GM21360 (cell line): Measurements from ENCODE around the gene USP48.
A peak's percentile ranks its signal among the peaks of the same experiment; 100 is the strongest.
"Not testable (repeated sequence)": the region's sequence is repeated elsewhere in the genome, so short reads cannot be mapped to it uniquely, and the experiment has no call there.

Experiments used
- ATAC-seq: cut with Tn5 transposase; IDR thresholded peaks from one replicate; pipeline ENCODE4 v1.9.1; 2021; ENCODE audit warnings: mild to moderate bottlenecking, moderate library complexity; ENCODE audit not compliant: unreplicated experiment

Gene USP48

DNA sequence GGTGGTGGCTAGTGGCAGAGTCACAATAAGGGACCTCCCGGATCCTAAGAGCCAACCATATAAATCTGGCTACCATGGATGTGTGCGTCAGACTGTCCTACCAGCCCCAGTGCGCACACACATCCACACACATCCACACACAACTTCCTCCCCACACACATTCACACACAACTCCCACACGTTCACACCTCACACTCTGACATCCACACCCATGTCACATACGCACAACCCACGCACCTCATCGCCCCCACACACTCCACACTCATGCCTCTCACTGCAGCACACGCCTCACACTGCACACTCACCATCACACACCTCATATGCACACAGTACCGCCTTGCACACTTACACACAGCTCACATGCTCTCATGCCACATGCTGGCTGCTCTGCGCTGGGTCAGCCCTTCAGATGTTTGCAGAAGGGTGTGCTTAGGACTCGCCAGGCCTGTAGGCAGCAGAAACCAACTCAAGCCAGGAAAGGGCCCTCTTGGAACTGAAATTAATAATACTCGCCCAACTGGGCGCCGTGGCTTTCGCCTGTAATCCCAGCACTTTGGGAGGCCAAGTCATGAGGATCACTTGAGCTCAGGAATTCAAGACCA lies 32.1 kb upstream of the USP48 start:
- no peak for ATAC-seq

DNA sequence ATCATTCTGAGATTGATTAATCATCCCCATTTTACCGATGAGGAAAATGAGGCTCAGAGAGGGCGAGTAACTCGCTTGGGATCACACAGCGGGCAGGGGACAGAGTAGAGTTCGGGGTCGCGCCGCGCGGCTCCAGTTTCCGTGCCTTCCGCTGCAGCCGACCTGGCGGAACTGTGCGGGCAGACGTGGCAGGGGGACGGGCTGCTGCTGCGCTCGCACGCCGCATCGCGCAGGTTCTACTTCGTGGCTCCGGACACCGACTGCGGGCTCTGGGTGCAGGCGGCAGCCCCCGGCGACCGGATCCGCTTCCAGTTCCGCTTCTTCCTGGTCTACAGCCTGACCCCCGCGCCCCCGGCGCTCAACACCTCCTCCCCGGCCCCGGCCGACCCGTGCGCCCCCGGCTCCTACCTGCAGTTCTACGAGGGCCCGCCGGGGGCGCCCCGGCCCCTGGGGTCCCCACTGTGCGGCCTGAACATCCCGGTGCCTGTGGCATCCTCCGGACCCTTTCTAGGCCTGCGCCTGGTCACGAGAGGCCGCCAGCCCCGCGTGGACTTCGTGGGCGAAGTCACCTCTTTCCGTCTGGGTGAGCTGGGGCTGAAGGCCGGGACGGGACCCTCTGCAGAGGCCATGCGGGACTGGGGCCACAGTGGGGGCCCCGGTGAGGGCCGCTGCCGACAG lies 31.4 kb upstream of the USP48 start:
- ATAC-seq, result peak; percentile 57

GRCh38 chr1:21813542-21813941 lies 30.6 kb upstream of the USP48 start:
- no peak for ATAC-seq

DNA sequence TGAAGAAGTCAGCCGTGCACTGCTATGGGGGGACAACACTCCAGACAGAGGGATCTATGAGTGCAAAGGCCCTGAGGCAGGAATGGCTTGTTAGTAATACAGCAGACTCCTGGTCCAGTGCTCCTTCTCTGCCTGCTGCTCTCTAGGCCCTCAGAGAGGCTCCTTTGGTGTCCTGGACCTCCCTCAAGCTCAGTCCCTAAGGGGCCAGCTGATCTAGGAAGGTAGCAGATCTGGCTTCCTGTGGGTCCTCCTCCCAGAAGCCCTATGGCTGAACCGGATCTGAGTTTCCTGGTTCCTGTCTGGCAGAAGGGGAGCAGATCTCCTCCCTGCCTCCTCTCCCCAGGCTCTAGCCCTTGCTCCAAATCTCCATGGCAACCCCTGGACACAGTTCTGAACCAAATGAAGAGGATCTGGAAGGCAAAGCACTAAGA lies 28.9 kb upstream of the USP48 start, which contains the start of gene LDLRAD2:
Gene LDLRAD2, plus strand, starts transcription at position 391 of the 431 bp plus-strand sequence. CDS start 187 bp downstream, outside the sequence.
- no peak for ATAC-seq

DNA sequence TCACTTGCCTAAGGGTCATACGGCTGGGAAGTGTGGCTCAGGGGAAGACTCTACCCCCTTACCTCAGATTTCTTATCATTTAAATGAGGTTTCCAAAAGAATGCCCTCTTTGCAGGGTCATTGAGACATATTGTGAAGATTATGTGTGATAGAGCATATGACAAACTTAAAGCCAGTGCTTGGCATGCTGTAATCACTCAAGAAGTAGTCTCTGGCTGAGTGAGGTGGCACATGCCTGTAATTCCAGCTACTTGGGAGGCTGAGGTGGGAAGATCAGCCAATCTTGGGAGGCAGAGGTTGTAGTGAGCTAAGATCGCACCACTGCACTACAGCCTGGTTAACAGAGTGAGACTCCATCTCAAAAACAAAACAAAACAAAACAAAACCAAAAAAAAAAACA lies 21.6 kb upstream of the USP48 start:
- ATAC-seq, result no peak

DNA sequence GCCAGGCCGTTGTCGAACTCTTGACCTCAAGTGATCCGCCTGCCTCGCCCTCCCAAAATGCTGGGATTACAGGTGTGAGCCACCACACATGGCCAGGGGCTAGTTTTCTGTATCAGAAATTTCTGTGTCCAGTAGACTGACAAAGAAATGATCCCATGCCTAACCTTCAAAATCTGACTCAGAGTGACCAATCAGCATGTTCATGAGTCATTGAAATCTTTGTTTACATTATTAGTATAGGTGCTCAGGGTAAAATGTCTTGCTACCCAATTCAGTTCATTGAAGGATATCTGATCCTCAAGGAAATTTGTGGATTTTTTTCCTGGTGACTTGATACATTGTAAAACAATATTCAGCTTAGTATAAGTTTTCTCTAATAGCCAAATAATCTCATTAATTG lies 18.2 kb upstream of the USP48 start:
- ATAC-seq, result no peak

DNA sequence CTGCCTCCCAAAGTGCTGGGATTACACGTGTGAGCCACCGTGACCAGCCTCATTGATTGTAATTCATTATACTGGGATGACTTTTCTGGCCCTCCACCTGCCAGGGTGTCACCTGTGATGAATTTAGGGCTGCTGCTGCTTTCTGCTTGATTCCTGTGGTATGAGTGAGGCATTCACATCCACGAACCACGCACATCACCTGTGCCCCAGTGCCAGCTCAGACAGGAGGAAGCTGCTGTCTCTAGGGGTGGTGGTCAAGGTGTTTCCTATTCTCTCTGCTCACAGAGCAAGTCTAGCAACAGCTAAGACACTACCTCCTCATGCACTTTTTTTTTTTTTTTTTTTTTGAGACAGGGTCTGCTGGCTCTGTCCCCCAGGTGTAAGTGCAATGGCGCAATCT lies 16.8 kb upstream of the USP48 start:
- ATAC-seq, result no peak

- ATAC-seq, result no peak
Measured at GRCh38 chr1:21795075-21795474, 12.1 kb upstream of the USP48 start.

DNA sequence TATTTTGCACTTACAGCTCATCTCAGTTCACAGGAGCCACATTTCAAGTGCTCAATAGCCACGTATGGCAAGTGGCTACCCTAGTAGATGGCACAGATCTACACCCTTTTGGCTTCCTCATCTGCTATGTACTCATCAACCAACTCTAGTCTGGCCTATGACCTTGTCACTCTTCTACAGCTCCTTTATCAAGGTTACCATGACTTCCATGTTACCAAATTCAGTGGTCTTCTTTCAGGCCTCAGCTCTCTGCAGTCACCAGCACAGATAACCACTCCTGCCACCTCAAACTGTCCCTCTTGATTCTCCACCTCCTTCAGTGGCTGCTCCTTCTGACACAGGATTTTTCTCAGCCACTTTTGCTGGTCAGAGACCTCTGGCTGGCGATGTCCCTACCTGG lies 11.7 kb upstream of the USP48 start:
- ATAC-seq, result no peak

DNA sequence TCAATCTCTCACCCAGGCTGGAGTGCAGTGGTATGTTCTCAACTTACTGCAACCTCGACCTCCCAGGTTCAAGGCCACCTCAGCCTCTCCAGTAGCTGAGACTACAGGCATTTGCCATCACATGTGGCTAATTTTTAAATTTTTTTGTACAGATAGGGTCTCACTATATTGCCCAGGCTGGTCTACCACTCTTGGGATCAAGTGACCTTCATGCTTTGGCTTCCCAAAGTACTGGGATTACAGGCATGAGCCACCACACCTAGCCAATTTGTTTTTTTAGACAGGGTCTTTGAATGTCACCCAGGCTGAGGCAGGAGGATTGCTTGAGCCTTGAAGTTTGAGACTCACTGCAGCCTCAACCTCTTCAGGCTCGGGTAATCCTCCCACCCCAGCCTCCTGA lies 10.2 kb upstream of the USP48 start:
- no peak for ATAC-seq

GRCh38 chr1:21786640-21787039 lies 3.7 kb upstream of the USP48 start:
- ATAC-seq, result no peak

DNA sequence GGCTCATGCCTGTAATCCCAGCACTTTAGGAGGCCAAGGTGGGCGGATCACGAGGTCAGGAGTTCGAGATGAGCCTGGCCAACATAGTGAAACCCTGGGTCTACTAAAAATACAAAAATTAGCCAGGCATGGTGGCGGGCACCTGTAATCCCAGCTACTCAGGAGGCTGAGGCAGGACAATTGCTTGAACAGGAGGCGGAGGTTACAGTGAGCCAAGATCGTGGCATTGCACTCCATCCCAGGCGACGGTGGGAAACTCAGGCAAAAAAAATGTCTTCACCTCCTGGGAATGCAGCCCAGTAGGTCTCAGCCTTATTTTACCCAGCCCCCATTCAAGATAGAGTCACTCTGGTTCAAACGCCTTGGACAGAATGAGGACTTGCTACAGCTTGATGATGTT lies 2.8 kb upstream of the USP48 start:
- not testable (repeated sequence) for ATAC-seq

DNA sequence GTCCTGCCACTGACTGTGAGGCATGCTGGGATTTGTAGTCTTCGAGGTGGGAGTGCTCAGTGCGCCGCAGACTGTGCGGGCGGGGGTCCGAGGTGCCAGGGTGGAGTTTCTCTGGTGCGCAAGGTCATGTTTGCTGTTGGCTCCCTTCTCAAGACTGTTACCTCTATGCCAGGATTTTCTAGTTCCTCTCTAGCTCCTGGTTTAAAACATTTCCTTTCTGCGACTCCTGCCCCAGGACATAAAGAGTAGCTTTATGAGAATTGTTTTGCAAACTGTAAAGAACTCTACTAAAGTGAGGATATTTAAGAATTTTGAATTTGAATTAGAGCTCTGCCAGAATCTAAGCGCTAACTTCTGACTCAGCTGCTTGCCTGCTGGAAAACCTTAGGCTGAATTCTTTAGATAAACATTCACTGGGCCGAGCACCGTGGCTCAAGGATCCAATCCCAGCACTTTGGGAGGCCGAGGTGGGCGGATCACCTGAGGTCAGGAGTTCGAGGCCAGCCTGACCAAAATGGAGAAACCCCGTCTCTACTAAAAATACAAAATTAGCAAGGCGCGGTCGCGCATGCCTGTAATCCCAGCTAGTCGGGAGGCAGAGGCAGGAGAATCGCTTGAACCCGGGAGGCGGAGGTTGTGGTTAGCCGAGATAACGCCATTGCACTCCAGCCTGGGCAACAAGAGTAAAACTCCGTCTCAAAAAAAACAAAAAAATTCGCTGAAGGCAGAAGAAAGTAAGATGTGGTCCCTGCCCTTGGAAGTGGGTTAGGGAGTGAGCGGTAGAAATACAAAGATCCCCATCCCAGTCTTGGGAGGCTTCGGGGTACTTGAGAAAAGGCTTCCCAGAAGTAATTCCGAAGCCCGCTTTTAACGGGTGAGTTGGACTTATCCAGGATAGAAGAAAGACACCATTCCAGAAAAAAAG lies 992 bp upstream of the USP48 start:
- ATAC-seq, result no peak

GRCh38 chr1:21782349-21782867 lies 541 bp downstream of the USP48 start:
- ATAC-seq, result peak; percentile 15

DNA sequence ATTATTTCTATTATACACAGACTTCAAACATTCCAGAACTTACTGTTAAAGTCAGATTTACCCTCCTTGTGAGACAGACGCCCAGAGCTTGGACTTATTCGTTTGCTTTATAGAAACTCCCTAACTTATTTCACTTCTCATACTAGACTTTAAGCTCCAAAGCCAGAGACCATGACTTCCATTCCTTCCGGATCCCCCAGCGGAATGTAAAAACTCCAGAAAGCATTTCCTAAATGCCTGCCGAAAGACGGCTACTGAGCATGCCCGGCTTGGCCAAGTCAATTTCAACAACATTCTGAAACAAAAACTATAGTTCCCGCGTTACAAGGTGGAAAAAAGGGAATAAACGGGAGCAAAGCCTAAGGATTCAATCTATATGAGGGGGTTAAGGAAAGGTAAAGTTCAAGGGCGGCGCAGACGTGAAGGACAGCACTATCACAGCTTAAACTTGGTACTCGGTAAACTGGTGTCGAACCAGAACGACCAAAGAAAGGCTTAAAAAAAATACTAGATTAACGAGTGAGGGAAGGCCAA lies 1.1 kb downstream of the USP48 start:
- ATAC-seq, result peak; percentile 21

- no peak for ATAC-seq
Measured at GRCh38 chr1:21779613-21780521, 3.1 kb downstream of the USP48 start.

DNA sequence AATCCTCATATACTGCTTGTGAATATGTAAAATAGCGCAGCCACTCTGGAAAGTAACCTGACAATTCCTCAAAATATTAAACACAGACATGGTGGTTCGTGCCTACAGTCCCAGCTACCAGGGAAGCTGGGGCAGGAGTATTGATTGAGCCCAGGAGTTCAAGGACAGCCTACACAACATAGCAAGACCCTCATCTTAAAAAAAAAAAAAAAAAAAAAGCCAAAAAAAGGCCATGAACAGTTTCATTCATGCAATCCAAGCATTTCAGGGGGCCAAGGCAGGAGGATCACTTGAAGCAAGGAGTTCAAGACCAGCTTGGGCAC lies 4.6 kb downstream of the USP48 start:
- ATAC-seq, result no peak

DNA sequence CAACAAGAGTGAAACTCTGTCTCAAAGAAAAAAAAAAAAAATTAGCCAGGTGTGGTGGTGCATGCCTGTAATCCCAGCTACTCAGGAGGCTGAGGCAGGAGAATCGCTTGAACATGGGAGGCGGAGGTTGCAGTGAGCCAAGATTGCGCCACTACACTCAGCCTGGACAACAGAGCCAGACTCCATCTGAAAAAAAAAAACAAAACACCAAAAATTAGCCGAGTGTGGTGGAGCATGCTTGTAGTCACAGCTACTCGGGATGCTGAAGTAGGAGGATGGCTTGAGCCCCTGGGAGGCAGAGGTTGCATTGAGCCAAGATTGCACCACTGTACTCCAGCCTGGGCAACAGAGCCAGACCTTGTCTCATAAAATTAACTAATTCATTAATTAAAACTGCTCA lies 6.0 kb downstream of the USP48 start:
- not testable (repeated sequence) for ATAC-seq

- no peak for ATAC-seq
Measured at GRCh38 chr1:21775985-21776562, 6.9 kb downstream of the USP48 start.

DNA sequence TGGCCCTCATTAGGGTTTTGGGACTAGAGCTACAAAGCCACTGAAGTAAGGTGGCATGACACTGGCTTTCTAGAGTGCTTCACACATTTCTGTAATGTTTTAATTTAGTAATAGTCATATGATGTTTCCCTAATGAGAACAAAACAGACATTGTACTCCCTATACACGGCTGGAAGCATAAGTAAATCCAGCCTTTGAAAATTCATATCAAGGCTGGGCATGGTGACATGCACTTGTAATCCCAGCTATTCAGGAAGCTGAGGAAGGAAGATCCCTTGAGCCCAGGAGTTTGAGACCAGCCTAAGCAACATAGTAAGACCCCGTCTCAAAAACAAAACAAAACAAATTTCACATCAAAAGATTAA lies 7.4 kb downstream of the USP48 start:
- no peak for ATAC-seq
